Smooth muscle cell of the brain vasculature (primary cell): ENCODE measurements around the gene SPATA13.
"Not testable (repeated sequence)": the region's sequence is repeated elsewhere in the genome, so short reads cannot be mapped to it uniquely, and the experiment has no call there.

Source experiments
- DNase-seq: peaks from one replicate; pipeline ENCODE4 v3.0.0-alpha.2; 2012; ENCODE audit warnings: low read depth, low spot score

SPATA13 gene

GRCh38 chr13:24309300-24309699 is 148.8 kb downstream of the SPATA13 start, which contains the start of gene C1QTNF9:
Gene C1QTNF9 (plus strand): TSS chr13:24309580. CDS start chr13:24316004, 6,424 bp downstream.
- DNase-seq: not testable (repeated sequence)

GRCh38 chr13:24313439-24313838 is 152.9 kb downstream of the SPATA13 start:
- DNase-seq: no peak

GRCh38 chr13:24317835-24318234 is 157.3 kb downstream of the SPATA13 start:
- not testable (repeated sequence) for DNase-seq

- DNase-seq: not testable (repeated sequence)
Measured at GRCh38 chr13:24318878-24319277, 158.4 kb downstream of the SPATA13 start.

- not testable (repeated sequence) for DNase-seq
Measured at GRCh38 chr13:24319641-24320040, 159.1 kb downstream of the SPATA13 start.

- not testable (repeated sequence) for DNase-seq
Measured at GRCh38 chr13:24321416-24321815, 160.9 kb downstream of the SPATA13 start.

- DNase-seq: not testable (repeated sequence)
Measured at GRCh38 chr13:24322470-24322869, 161.9 kb downstream of the SPATA13 start.

- DNase-seq: no peak
Measured at GRCh38 chr13:24323036-24323738, 162.7 kb downstream of the SPATA13 start.

GRCh38 chr13:24323739-24324075 is 163.2 kb downstream of the SPATA13 start:
- DNase-seq: no peak

GRCh38 chr13:24327598-24327997 is 167.1 kb downstream of the SPATA13 start:
- not testable (repeated sequence) for DNase-seq

- no peak for DNase-seq
Measured at GRCh38 chr13:24328145-24328544, 167.6 kb downstream of the SPATA13 start.

- no peak for DNase-seq
Measured at GRCh38 chr13:24338721-24339120, 178.2 kb downstream of the SPATA13 start.

- no peak for DNase-seq
Measured at GRCh38 chr13:24339937-24340607, 179.6 kb downstream of the SPATA13 start.

GRCh38 chr13:24340608-24340955 is 180.1 kb downstream of the SPATA13 start:
- DNase-seq: no peak

GRCh38 chr13:24341439-24341838 is 180.9 kb downstream of the SPATA13 start:
- no peak for DNase-seq

GRCh38 chr13:24348385-24348784 is 187.9 kb downstream of the SPATA13 start:
- no peak for DNase-seq

- DNase-seq: no peak
Measured at GRCh38 chr13:24348797-24349515, 188.4 kb downstream of the SPATA13 start.

GRCh38 chr13:24349778-24350664 is 189.5 kb downstream of the SPATA13 start:
- not testable (repeated sequence) for DNase-seq

- no peak for DNase-seq
Measured at GRCh38 chr13:24351423-24351822, 190.9 kb downstream of the SPATA13 start.

- DNase-seq: no peak
Measured at GRCh38 chr13:24353736-24354135, 193.2 kb downstream of the SPATA13 start.

- no peak for DNase-seq
Measured at GRCh38 chr13:24355103-24355502, 194.6 kb downstream of the SPATA13 start.

GRCh38 chr13:24356270-24356669 is 195.8 kb downstream of the SPATA13 start:
- DNase-seq: no peak
